Activated CD8-positive, alpha-beta memory T cell treated with anti-CD3 and anti-CD28 coated beads for 36 hours (primary cell): ENCODE measurements around the gene ZC3H13. TPM values are rescaled to one million over a fixed set of nuclear protein-coding genes. Genes with fewer than 3 reads are reported as not detected.

ENCODE experiments used
- CTCF ChIA-PET: fragments of 350-600 bp; sonication (Branson Sonifier 250); formaldehyde crosslinking; loops from one replicate; lab custom pipeline; 2021; ENCODE audit warnings: antibody characterized with exemption; lab: Charles Lee
- POLR2A ChIA-PET: fragments of 350-600 bp; sonication (Branson Sonifier 250); formaldehyde crosslinking; loops from one replicate; lab custom pipeline; 2021; ENCODE audit warnings: antibody characterized with exemption; lab: Charles Lee
- total RNA-seq, 2 experiments: library from RNA; stranded (reverse); gene quantifications; one replicate each; pipeline ENCODE4 v1.2.3, GENCODE V29; 2021

ZC3H13 gene
- 10 to 100 TPM; 43.8 to 46.3 TPM for total RNA-seq

- POLR2A ChIA-PET = interaction anchor here (0.9 kb wide), 1 partner anchor 35 kb away, joined by 3 read pairs; no protein-coding TSS in a partner anchor
Measured at GRCh38 chr13:46052319-46053161, at the start of gene ZC3H13. Gene ZC3H13 (minus strand): TSS chr13:46052746. CDS start chr13:46045507, 7,239 bp downstream.

GRCh38 chr13:46102255-46102605 lies 49.7 kb upstream of the ZC3H13 start:
- ChIA-PET CTCF (no interaction called here), POLR2A (no interaction called here)

More at GRCh38 chr13:46052319-46053161, at the start of gene ZC3H13:
- CTCF ChIA-PET = interaction anchor here (0.5 to 1.7 kb wide), 3 partner anchors 10 to 93 kb away, joined by 3 to 5 read pairs (median 3); no protein-coding TSS in a partner anchor

DNA sequence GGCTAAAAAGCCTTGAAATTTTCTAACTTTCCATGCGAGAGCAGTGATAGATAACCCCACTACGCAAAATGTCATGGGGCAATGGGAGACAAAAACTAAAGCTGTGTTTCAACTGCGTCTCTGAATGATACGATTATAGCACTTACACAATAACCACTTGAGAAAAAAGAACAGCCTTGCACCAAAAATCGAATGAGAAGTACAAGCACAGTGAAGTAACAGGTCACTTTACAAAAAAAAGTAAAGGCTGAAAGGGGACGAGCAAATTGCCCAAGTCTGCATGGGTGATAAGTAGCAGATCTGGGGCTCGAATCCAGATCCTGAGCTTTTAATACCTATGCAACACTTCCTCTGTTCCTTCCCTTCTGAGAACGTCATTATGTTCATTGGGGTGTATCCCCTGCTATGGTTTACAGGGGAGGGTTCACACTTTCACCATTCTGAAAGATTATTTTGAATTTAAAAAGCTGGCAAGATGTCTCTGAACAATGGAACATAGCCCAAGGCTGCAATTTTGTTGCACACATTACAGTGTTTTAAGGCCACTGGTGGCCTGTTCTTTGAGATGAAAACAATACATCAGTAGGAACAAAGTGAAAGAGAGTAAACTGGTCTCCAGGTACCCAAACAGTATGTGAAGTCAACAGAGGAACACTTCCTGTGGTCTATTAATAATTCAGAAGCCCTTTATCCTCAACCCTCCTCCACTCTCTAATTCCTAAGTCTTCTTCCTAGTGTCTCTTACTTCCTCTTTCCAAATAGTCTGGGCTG lies 49.1 kb upstream of the ZC3H13 start:
- POLR2A ChIA-PET = no interaction called here
- CTCF ChIA-PET = no interaction called here

DNA sequence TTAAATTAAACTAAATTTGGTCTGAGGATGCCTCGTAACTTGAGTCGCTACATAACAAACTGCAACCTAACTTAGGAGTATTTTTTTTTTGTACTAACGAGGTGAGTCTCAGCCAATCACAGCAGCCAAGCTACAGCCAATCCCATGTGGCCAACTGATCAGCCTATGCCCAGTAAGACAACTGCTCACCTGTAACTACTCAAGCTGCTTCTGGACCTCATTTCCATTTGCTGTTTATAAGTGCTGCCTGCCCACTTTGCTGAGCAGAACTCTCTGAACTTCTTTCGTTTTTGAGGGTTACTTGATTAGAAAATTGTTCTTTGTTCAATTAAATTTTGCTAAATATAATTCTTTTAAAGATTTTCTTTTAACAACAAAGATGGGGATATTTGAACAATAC lies 48.5 kb upstream of the ZC3H13 start:
- ChIA-PET CTCF (no interaction called here), POLR2A (no interaction called here)

DNA sequence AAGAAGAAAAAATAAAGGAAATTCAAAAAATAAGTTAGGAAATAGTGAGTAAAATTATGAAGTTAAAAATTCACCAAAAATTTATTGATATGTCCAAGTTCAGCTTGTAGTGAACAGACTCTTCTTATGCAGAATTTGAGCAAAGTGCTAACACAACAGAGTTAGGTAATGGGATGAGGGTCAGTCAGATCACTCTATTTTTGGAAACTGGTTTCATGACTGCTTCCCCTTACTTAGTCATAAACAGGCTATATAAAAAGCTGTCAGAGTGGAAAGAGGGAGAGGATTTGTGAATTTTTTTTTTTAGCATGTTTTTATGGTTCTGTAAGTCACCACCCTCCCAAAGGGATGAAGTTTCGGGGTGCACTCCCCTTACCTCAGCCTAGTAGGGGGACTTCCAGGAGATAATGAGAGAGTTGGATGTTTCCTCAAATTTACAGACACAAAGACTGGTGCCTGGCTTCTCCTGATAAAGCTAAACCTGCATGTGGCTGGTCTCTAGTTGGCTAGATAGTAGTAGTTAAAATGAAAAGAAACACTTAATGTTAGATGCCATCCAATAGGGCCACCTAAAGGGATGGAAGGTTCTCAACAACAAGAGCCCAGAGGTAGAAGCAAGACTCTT lies 47.8 kb upstream of the ZC3H13 start:
- ChIA-PET POLR2A (no interaction called here), CTCF (no interaction called here)

- CTCF ChIA-PET = no interaction called here
- POLR2A ChIA-PET = no interaction called here
Measured at GRCh38 chr13:46097663-46098062, 45.1 kb upstream of the ZC3H13 start.

- ChIA-PET POLR2A (no interaction called here), CTCF (no interaction called here)
Measured at GRCh38 chr13:46097015-46097414, 44.5 kb upstream of the ZC3H13 start.

DNA sequence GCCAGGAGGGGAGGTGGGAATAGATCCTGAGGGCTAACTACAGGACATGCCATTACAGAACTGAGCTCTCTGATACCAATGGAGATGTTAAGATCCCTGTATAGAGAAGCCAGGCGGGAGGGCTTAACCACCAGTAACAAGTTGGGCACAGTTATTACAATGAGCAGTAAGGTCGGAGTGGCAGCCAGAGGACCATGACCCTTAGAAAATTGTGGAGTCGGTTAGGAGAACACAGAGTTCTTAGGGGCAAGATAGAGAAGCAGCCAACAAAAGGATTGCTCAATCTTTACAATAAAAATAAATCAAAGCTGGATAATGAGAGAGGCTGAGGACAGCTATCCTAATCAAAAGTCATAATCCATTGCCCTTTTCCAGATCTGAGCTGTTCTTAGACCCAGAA lies 41.9 kb upstream of the ZC3H13 start:
- POLR2A ChIA-PET = no interaction called here
- CTCF ChIA-PET = no interaction called here

- ChIA-PET CTCF (no interaction called here), POLR2A (interaction anchor here (0.5 kb wide), 1 partner anchor 114 kb away, joined by 3 read pairs; no protein-coding TSS in a partner anchor)
Measured at GRCh38 chr13:46088821-46089562, 36.4 kb upstream of the ZC3H13 start.

- POLR2A ChIA-PET = no interaction called here
Measured at GRCh38 chr13:46087481-46087880, 34.9 kb upstream of the ZC3H13 start.

DNA sequence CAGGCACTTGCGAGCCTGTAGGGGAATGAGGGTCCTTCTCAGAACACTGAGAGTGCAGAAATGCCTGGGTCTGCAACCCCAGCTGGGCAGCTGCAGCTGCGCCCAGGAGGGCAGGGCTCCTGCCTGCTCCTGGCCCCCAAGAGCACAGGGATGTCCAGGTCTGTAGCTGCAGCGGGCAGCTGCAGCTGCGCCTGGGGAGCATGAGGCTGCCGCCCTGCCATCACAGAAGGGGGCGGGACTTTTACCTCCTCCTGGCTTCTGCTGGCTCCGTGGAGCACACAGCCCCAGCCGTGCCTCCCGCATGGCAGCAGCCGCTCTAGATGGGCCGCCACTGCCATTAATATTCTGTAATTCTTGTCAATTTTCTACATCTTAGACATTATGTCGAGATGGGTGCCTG lies 34.4 kb upstream of the ZC3H13 start:
- CTCF ChIA-PET = no interaction called here
- POLR2A ChIA-PET = no interaction called here

More at GRCh38 chr13:46087481-46087880, 34.9 kb upstream of the ZC3H13 start:
- CTCF ChIA-PET = no interaction called here

GRCh38 chr13:46086421-46086922 lies 33.9 kb upstream of the ZC3H13 start:
- POLR2A ChIA-PET = no interaction called here
- CTCF ChIA-PET = no interaction called here

DNA sequence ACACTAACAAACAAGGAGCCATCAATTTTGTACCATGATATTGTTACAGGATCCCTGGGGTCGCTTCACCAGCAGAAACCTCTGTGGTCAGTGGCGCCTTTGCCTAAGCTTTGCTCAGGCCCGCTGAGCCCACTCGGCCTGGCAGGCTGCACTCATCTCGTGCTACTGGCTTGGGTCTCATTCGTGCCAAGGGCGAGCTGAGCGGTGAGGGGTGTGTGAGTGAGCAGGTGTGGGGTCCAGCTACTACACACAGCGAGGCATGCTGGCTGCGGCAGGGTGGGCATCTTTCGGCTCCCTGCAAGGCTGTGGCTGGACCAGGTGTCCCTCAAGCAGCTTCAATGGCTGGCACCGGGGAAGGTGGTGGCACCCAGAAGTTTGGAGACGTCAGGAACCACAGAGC lies 33.2 kb upstream of the ZC3H13 start:
- CTCF ChIA-PET = no interaction called here
- POLR2A ChIA-PET = no interaction called here

GRCh38 chr13:46082324-46082723 lies 29.8 kb upstream of the ZC3H13 start:
- ChIA-PET POLR2A (no interaction called here), CTCF (interaction anchor here (0.7 kb wide), 1 partner anchor 30 kb away, joined by 3 read pairs; the partner anchor contains the start of gene ZC3H13)

DNA sequence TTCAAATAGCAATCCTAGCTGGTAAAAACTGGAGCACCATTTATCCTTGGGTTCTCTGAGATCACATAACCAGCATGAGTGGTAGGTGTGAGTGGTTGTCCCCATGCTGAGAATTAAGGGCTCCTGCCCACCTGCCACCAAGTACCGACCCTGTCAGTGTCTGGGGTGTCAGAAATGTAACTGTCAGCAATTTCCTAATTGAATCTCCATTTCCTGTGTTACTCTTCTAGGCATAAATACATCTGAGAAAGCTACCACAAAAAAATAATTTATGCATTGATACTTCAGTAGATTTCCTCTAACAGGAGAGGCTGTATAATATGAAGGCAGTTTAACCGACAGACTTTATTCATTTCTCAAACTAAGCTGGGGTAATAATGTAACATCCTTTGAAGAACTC lies 27.2 kb upstream of the ZC3H13 start:
- ChIA-PET CTCF (no interaction called here), POLR2A (no interaction called here)

DNA sequence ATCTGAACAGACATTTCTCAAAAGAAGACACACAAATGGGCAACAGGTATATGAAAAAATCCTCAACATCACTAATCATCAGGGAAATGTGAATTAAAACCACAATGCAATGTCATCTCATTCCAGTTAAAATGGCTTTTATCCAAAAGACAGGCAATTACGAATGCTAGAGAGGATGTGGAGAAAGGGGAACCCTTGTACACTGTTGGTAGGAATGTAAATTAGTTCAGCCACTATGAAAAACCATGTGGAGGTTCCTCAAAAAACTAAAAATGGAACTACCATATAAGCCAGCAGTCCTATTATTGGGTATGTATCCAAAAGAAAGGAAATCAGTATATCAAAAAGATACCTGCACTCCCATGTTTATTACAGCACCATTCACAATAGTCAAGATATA lies 24.7 kb upstream of the ZC3H13 start:
- ChIA-PET CTCF (no interaction called here), POLR2A (no interaction called here)

- ChIA-PET CTCF (no interaction called here), POLR2A (no interaction called here)
Measured at GRCh38 chr13:46076827-46077226, 24.3 kb upstream of the ZC3H13 start.

DNA sequence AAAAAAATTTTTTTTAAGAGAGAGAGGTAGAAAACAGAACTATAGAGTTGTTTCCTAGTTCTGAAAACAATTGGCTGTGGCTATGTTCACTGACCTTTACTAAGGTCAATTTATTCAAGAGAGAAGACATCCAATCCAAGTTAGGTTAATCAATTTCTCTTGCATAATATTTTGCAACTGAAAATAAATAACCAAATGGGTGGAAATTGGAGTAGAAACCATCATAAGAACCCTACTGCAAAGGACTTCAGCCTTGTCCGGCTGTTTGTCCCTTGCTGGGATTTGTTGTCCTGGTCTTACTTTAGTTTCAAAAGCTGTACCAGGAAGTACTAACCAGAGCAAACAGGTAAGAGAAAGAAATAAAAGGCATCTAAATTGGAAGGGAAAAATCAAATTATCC lies 23.3 kb upstream of the ZC3H13 start:
- ChIA-PET CTCF (no interaction called here), POLR2A (no interaction called here)

DNA sequence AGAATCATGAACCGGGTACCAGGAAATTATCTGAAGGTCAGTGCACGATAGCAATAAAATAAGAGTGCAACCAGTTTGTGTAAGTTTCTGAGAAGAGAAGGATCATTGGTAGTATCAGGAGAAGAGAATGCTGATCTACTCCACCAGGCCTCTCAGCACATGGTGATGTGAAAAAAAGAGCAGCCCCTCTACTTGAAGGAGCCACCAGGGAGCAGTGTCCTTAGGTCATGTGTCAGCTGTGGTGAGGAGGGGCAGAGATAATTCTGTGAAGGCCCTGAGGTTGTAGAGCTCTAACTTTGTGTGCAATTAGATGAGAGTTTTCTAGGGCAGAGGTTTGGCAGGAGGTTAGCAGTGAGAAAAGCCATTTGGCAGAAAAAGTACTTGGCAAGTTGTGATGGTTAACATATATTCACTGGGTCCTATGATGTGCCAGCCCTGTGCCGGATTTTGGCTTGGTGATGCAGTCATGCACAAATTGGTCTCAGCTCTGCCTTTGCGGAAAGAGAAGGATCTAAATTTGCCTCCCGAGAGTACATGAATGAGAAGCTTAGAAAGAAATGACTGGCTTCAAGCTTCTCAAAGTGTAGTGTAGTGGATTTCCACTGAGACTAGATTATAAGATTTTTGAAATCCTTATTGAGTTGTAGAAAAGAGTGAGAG lies 19.2 kb upstream of the ZC3H13 start:
- ChIA-PET CTCF (no interaction called here), POLR2A (no interaction called here)
